Central memory CD8-positive, alpha-beta T cell (primary cell): Measurements from ENCODE around the gene KCNK10.

Experiments
- ATAC-seq: fragments of 150-1000 bp; cut with Tn5 transposase; replicated peaks from 2 replicates; pipeline ENCODE4 v1.10.0; 2022; ENCODE audit warnings: mild to moderate bottlenecking, moderate FRiP score, moderate number of reproducible peaks; ENCODE audit not compliant: poor library complexity, severe bottlenecking; ENCODE audit errors: extremely low read depth
- DNase-seq, 2 donors: peaks; one replicate each; pipeline ENCODE4 v3.0.0; 2021; ENCODE audit warnings: low spot score in 2 of 2
- H3K27ac Mint-ChIP-seq: one replicate; pipeline ENCODE4 v1.8.0; 2022; ENCODE audit warnings: low read depth, mild to moderate bottlenecking, moderate library complexity, mixed read lengths
- H3K27me3 Mint-ChIP-seq: one replicate; pipeline ENCODE4 v1.8.0; 2022; ENCODE audit warnings: mixed read lengths
- H3K36me3 Mint-ChIP-seq: one replicate; pipeline ENCODE4 v1.8.0; 2022; ENCODE audit warnings: mild to moderate bottlenecking, moderate library complexity, mixed read lengths; ENCODE audit not compliant: insufficient read depth
- H3K4me1 Mint-ChIP-seq: one replicate; pipeline ENCODE4 v1.8.0; 2022; ENCODE audit warnings: mixed read lengths
- H3K4me3 Mint-ChIP-seq: one replicate; pipeline ENCODE4 v1.8.0; 2022; ENCODE audit warnings: mild to moderate bottlenecking, moderate library complexity, mixed read lengths
- H3K9me3 Mint-ChIP-seq: one replicate; pipeline ENCODE4 v1.8.0; 2022; ENCODE audit warnings: mixed read lengths

The KCNK10 gene, protein sequence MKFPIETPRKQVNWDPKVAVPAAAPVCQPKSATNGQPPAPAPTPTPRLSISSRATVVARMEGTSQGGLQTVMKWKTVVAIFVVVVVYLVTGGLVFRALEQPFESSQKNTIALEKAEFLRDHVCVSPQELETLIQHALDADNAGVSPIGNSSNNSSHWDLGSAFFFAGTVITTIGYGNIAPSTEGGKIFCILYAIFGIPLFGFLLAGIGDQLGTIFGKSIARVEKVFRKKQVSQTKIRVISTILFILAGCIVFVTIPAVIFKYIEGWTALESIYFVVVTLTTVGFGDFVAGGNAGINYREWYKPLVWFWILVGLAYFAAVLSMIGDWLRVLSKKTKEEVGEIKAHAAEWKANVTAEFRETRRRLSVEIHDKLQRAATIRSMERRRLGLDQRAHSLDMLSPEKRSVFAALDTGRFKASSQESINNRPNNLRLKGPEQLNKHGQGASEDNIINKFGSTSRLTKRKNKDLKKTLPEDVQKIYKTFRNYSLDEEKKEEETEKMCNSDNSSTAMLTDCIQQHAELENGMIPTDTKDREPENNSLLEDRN

DNA sequence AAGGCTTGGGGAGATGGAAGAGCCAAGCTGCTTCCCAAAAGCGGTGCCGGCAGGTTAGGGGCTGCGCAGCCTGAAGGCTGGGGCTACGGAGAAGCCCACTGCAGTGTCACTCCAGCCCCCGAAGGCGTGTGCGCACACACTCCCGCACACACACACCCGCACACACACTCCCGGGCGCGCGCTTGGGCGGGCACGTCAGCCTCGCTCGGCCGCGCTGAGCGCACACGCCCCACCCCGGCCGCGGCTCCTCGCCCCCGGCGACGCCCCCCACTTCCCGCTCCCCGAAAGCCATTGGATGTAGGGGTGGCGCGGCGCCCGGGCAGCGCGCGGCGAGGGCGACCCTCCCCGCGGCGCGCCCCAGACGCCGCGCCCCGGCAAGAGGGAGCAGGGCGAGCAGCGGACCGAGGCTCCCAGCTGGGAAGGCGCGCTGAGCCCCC is at the start of gene KCNK10:
Gene KCNK10 (minus strand): TSS at position 184 of the 437 bp plus-strand sequence. CDS start 471 bp downstream, outside the sequence.
- H3K9me3 Mint-ChIP-seq: no peaks in the 10 kb centered on the region
- H3K27me3 Mint-ChIP-seq: peaks cover 37% of the 10 kb centered on the region
- DNase-seq: no peak
- peak within 1 kb of the TSS; percentile 52 for H3K4me3 Mint-ChIP-seq
- ATAC-seq: no peak
- no peak within 1 kb of the TSS for H3K27ac Mint-ChIP-seq
- no peaks in the 10 kb centered on the region for H3K4me1 Mint-ChIP-seq
- peaks cover 2% of the 10 kb centered on the region for H3K36me3 Mint-ChIP-seq

DNA sequence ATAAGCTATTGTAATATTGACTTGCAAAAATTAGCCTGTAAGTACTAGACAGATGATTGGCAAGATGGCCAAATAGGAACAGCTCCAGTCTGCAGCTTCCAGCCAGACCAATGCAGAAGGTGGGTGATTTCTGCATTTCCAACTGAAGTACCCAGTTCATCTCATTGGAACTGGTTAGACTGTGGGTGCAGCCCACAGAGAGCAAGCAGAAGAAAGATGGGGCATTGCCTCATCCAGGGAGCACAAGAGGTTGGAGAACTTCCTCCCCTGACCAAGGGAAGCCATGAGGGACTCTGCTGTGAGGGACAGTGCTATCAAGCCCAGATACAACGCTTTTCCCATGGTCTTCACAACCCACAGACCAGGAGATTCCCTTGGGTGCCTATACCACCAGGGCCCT is 46.4 kb upstream of the KCNK10 start:
- H3K27ac Mint-ChIP-seq: no peak overlapping the region
- peaks cover 66% of the 10 kb centered on the region for H3K27me3 Mint-ChIP-seq
- ATAC-seq (no peak), DNase-seq (no peak)
- peaks cover 2% of the 10 kb centered on the region for H3K36me3 Mint-ChIP-seq
- H3K9me3 Mint-ChIP-seq: no peaks in the 10 kb centered on the region
- H3K4me3 Mint-ChIP-seq: no peak overlapping the region
- no peaks in the 10 kb centered on the region for H3K4me1 Mint-ChIP-seq

DNA sequence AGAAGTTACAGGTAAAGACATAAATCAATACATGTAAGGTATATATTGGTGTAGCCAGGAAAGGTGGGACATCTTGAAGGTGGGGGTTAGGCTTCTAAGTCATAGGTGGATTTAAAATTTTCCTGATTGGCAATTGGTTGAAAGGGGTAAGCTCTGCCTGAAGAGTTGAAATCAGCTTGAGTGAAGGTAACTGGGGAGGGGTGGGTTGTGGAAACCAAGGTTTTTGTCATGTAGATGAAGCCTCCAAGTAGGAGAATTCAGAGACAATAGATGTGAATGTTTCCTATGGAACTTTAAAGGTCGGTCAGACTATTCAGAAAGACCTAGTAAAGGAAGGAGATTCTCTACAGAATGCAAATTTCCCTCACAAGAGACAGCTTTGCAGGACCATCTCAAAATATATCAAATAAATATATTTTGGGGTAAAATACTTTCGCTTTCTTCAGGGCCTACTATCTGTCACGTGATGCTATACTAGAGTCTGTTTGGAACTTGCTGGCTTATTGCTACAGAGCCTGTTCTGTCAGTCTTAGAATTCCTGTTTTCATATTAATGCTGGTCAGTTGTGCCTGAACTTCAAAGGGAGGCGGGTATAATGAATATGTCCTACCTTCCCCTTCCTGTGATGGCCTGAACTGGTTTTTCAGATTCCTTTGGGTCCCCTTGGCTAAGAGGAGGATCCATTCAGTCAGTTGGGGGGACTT is 41.8 kb upstream of the KCNK10 start:
- H3K4me1 Mint-ChIP-seq: no peaks in the 10 kb centered on the region
- no peak overlapping the region for H3K4me3 Mint-ChIP-seq
- peaks cover 2% of the 10 kb centered on the region for H3K36me3 Mint-ChIP-seq
- no peaks in the 10 kb centered on the region for H3K9me3 Mint-ChIP-seq
- H3K27me3 Mint-ChIP-seq: peaks cover 42% of the 10 kb centered on the region
- DNase-seq: no peak
- no peak overlapping the region for H3K27ac Mint-ChIP-seq
- ATAC-seq: no peak

DNA sequence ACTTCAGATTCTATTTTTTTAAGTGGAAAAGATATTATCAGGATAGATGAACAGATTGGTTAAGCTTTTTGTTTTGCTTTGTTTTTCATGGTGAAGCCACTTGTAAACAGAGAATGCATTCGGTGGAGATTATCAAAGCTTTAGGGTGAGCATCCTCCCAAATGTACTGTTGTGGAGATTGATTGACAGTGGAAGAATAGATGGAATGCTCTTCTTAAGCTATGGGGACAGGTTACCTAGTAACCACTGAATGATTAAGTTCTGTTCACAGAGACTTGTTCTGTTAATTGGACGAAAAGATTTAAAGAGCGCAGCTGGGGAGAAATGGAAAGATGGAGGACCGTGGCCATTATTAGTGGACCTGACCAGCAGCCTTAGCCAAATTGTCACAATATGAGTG is 40.6 kb upstream of the KCNK10 start:
- no peak overlapping the region for H3K4me3 Mint-ChIP-seq
- H3K9me3 Mint-ChIP-seq: no peaks in the 10 kb centered on the region
- peaks cover 31% of the 10 kb centered on the region for H3K27me3 Mint-ChIP-seq
- peaks cover 2% of the 10 kb centered on the region for H3K36me3 Mint-ChIP-seq
- DNase-seq (no peak), ATAC-seq (no peak)
- H3K4me1 Mint-ChIP-seq: no peaks in the 10 kb centered on the region
- H3K27ac Mint-ChIP-seq: no peak overlapping the region

DNA sequence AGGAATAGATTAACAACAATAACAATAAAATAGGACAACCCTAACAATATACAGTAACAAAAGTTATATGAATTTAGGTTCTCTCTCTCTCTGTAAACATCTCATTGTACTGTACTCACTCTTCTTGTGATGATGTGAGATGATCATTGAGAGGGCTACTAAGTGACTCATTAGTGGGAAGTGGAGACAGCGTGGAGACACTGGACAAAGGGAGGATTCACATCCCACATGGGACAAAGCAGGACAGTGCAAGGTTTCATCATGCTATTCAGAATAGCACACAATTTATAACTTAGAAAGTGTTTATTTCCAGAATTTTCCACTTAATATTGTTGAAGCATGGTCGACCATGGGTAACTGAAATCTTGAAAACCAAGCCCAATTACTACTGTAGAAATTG is 36.4 kb upstream of the KCNK10 start:
- no peaks in the 10 kb centered on the region for H3K36me3 Mint-ChIP-seq
- DNase-seq: no peak
- H3K27ac Mint-ChIP-seq: no peak overlapping the region
- H3K9me3 Mint-ChIP-seq: no peaks in the 10 kb centered on the region
- ATAC-seq: no peak
- H3K4me3 Mint-ChIP-seq: no peak overlapping the region
- H3K4me1 Mint-ChIP-seq: no peaks in the 10 kb centered on the region
- H3K27me3 Mint-ChIP-seq: peaks cover 32% of the 10 kb centered on the region

DNA sequence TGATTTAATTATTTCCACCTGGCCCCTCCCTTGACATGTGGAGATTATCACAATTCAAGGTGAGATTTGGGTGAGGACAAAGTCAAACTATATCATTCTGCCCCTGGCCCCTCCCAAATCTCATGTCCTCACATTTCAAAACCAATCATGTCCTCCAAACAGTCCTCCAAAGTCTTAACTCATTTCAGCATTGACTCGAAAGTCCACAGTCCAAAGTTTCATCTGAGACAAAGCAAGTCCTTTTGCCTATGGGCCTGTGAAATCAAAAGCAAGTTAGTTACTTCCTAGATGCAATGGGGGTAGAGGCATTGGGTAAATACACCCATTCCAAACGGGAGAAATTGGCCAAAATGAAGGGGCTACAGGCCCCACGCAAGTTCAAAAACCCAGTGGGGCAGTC is 31.3 kb upstream of the KCNK10 start:
- ATAC-seq (no peak), DNase-seq (no peak)
- no peaks in the 10 kb centered on the region for H3K36me3 Mint-ChIP-seq
- no peak overlapping the region for H3K4me3 Mint-ChIP-seq
- no peaks in the 10 kb centered on the region for H3K4me1 Mint-ChIP-seq
- no peaks in the 10 kb centered on the region for H3K9me3 Mint-ChIP-seq
- H3K27ac Mint-ChIP-seq: no peak overlapping the region
- H3K27me3 Mint-ChIP-seq: peaks cover 10% of the 10 kb centered on the region

DNA sequence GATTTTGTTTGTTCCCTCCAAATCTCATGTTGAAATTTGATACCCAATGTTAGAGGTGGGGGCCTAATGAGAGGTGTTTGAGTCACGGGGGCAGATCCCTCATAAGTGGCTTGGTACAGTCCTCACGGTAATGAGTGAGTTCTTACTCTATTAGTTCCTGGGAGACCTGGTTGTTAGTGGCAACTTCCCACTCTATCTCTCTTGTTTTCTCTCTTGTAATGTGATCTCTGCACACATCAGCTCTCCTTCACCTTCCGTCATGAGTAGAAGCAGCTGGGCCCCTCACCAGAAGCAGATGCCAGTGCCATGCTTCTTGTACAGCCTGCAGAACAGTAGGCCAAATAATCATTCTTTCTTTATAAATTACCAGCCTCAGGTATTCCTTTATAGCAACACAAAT is 29.6 kb upstream of the KCNK10 start:
- no peaks in the 10 kb centered on the region for H3K4me1 Mint-ChIP-seq
- no peak overlapping the region for H3K27ac Mint-ChIP-seq
- no peak for DNase-seq

DNA sequence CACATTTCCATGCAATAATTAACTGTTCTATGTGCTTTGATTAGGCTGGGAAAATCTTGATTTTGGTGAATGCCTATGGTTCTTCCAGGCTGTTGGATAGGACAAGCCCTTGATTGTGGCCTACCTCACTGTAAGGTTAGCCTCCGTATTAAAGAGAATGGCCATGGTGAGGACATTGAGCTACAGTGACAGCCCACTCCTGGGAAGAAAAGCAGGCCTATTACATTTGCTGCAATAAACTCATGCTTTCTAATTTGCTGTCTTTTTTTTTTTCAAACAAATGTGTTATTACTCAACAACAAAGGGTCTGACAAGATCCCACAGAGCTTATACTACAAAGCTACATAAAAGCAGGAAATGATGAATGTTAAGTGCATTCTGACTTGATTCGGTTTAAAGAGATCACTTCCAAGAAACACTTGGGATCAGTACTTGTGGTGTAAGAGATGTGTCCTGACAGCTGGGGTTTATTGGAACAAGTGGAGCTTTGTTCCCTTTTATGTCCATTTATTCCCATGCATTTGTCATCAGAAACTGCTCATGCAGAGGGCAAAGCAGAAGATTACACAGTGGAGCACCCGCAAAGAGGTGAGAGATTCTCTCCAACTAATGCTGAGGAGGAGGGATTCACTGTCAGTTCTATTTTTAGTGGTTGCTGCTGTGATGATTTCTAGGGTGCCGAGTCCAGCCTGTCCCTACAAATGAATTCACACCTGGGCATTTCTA is 29.1 kb upstream of the KCNK10 start:
- H3K27ac Mint-ChIP-seq: no peak overlapping the region
- H3K36me3 Mint-ChIP-seq: no peaks in the 10 kb centered on the region
- ATAC-seq (no peak), DNase-seq (no peak)
- no peaks in the 10 kb centered on the region for H3K4me1 Mint-ChIP-seq
- H3K4me3 Mint-ChIP-seq: no peak overlapping the region
- no peaks in the 10 kb centered on the region for H3K9me3 Mint-ChIP-seq
- no peaks in the 10 kb centered on the region for H3K27me3 Mint-ChIP-seq

More for the DNA sequence above, 29.6 kb upstream of the KCNK10 start:
- Mint-ChIP-seq H3K27me3 (no peaks in the 10 kb centered on the region), H3K4me3 (no peak overlapping the region), H3K9me3 (no peaks in the 10 kb centered on the region), H3K36me3 (no peaks in the 10 kb centered on the region)
- ATAC-seq: no peak

DNA sequence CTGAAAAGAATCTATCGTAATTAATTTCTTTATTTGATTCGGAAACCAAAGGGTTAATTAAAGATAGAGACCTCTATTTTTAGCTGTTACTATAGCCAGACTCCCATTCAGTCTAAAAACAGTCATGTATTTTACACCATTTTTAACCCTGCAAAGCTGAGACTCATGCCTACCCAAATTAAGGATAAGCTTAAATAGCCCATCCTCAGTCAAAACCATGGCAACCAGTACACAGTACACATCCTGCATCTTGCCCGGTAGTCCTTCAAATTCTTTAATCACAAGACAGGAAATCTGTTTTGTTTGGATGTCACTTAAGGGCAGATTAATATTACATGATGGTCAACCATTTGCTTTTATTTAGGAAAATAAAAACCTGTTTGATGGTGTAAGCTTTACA is 25.5 kb upstream of the KCNK10 start:
- no peak for ATAC-seq
- no peak for DNase-seq
- Mint-ChIP-seq H3K4me3 (no peak overlapping the region), H3K4me1 (no peaks in the 10 kb centered on the region), H3K27ac (no peak overlapping the region), H3K36me3 (no peaks in the 10 kb centered on the region), H3K27me3 (peaks cover 3% of the 10 kb centered on the region), H3K9me3 (no peaks in the 10 kb centered on the region)

DNA sequence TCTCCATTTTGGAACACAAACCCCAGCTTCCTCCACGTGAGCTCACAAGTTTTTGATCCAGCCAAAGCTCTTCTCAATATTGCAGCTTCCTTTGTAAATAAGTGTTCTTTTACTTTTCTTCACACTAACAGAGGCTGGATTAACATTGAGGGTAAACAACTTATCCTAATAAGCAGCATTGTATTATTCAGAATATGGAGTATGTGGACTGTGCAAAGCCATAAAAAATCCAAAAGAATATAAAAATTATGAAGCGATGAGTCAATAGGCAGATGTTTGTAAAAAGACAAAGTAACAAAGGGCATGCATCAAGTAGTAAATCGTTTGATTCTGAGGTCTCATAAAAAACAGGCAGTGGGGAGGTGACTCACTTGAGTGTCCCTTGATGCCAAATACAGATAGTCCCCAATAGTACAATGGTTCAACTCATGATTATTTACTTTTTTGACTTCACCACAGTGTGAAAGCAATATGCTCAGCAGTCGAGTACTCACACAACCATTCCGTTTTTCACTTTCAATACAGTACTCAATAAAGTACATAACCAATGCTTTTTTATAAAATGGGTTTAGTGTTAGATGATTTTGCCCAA is 23.1 kb upstream of the KCNK10 start:
- H3K9me3 Mint-ChIP-seq: no peaks in the 10 kb centered on the region
- H3K27ac Mint-ChIP-seq: no peak overlapping the region
- H3K4me1 Mint-ChIP-seq: no peaks in the 10 kb centered on the region
- no peaks in the 10 kb centered on the region for H3K36me3 Mint-ChIP-seq
- no peak for ATAC-seq
- peaks cover 25% of the 10 kb centered on the region for H3K27me3 Mint-ChIP-seq
- no peak for DNase-seq
- H3K4me3 Mint-ChIP-seq: no peak overlapping the region

DNA sequence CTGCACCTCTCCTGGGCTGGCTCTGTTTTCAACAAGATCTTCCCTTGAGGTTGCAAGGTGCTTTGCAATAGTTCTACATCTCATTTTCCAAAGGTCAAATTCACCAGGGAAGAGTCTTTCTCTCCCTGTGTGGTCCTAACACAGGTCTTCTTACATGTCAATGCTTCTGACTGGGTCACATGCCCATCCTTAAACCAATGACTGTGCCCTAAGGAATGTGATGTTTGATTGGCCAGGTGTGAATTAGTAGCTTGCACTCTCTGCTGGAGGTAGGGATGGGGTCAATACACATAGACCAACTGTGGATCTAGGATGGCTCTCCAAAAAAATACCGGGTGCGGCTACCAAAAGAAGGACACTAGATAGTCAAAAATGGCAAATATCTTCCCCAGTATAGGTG is 19.9 kb upstream of the KCNK10 start:
- Mint-ChIP-seq H3K9me3 (no peaks in the 10 kb centered on the region), H3K27me3 (peaks cover 49% of the 10 kb centered on the region), H3K4me1 (no peaks in the 10 kb centered on the region), H3K36me3 (no peaks in the 10 kb centered on the region), H3K4me3 (no peak overlapping the region), H3K27ac (no peak overlapping the region)
- DNase-seq (no peak), ATAC-seq (no peak)

DNA sequence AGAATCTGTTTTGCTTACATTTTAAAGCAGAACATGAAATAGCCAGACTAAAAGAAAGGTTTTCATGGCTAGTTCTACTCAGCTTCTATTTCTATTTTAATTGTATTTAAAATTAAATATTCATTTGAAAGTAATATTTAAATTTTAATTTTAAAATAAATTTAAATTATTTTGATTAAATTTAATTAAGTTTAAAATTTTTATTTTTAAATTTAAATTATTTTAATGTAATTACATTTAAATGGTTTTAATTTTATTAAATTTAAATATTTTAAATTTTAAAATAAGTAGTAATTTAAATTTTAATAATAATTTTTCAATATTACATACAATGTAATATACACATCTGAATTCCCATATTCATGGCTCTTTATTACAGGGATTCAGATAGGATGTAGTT is 17.3 kb upstream of the KCNK10 start:
- Mint-ChIP-seq H3K4me1 (no peaks in the 10 kb centered on the region), H3K9me3 (no peaks in the 10 kb centered on the region), H3K27me3 (peaks cover 75% of the 10 kb centered on the region), H3K36me3 (no peaks in the 10 kb centered on the region), H3K4me3 (no peak overlapping the region), H3K27ac (no peak overlapping the region)
- no peak for DNase-seq
- ATAC-seq: no peak
